Lung microvascular endothelial cell (primary cell): Measurements from ENCODE around the gene SAMD14. TPM values are rescaled to one million over a fixed set of nuclear protein-coding genes. Genes with fewer than 3 reads are reported as not detected.
A peak's percentile ranks its signal among the peaks of the same experiment; 100 is the strongest.

ENCODE experiments used
- DNase-seq, 2 donors: peaks; one replicate each; pipeline versions ENCODE4 v3.0.0 to v3.0.0-alpha.2; 2010; ENCODE audit warnings: low read depth in 2 of 2
- total RNA-seq: library from RNA; depleted of rRNA; stranded (reverse); fragments of >200 nt; gene quantifications from 2 replicates; pipeline ENCODE4 v1.2.1, GENCODE V29; 2014

SAMD14 gene
- total RNA-seq, 1 donor from 2014 or later = 3.2 TPM

GRCh38 chr17:50148226-50149090 is 18.5 kb upstream of the SAMD14 start:
- DNase-seq = no peak

- peak; percentile 35 to 52 for DNase-seq
These were observed 17.9 kb upstream of the SAMD14 start for GRCh38 chr17:50147841-50148225.

GRCh38 chr17:50146927-50147665 is 17.1 kb upstream of the SAMD14 start:
- DNase-seq = no peak

- no peak for DNase-seq
These were observed 16.4 kb upstream of the SAMD14 start for GRCh38 chr17:50146230-50146926.

- DNase-seq = no peak
These were observed 15.7 kb upstream of the SAMD14 start for GRCh38 chr17:50145532-50146229.

- DNase-seq = no peak
These were observed 15.0 kb upstream of the SAMD14 start for GRCh38 chr17:50144845-50145531.

GRCh38 chr17:50144355-50144754 is 14.4 kb upstream of the SAMD14 start:
- no peak for DNase-seq

GRCh38 chr17:50143461-50144176 is 13.7 kb upstream of the SAMD14 start:
- DNase-seq = no peak

GRCh38 chr17:50141745-50142110 is 11.8 kb upstream of the SAMD14 start:
- DNase-seq = no peak

DNA sequence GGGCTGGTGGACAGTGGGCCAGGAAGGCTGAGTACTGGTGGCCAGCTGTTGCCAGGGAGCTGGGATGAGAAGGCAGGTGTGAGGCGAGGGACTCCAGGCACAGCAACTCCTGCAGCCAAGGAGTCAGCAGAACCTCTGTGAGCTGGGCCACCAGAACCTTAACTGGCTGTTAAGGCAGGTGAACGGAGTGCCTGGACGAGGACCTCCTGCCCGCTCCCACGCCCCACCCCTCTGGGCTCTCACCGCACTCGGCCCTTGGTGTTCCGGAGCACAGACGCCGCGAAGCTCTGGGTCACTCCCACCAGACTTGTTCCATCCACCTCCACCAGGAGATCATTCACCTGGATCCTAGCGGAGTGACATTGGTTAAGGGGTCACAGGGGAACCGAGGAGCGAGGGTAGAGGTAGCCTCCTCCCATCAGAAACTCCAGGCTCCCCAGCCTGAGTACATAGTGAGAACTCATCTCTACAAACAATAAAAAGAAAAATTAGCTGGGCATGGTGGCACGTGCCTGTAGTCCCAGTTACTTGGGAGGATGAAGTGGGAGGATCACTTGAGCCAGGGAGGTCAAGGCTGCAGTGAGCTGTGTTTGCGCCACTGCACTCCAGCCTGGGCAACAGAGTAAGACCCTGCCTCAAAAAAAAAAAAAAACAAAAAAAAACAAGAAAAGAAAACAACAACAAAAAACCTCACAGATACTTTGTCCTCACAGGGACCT is 11.2 kb upstream of the SAMD14 start:
- DNase-seq = no peak

- DNase-seq = peak; percentile 86 to 90
These were observed 10.3 kb upstream of the SAMD14 start for GRCh38 chr17:50139950-50140885.

DNA sequence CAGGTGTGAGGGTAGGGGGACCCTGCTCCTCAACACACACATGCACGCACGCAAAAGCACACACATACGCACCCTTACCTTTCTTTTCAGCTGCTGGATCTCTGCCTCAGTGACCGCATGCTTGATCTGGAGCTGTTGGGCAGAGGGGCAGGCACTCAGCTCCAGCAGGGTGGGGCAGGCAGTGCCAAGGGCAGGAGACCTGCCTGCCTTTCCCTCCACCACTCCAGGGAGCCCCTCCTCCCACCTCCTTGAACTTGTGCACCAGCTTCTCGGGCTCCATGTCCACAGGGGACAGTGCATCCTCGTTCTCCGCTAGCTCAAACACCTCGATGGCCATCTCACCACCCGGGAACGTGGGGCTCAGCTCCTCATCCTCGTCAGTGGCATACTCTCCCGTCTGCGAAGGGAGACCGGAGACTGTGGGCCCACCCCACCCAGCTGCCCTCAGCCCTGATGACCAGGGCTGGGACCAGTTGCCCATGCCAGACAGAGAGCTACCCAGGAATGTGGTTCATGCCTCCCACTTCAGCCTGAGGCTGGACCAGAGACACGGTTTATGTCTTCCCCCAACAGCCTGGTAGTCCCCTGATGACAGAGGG is 9.3 kb upstream of the SAMD14 start:
- DNase-seq = no peak

- no peak for DNase-seq
These were observed 7.1 kb upstream of the SAMD14 start for GRCh38 chr17:50137042-50137441.

- no peak for DNase-seq
These were observed 6.2 kb upstream of the SAMD14 start for GRCh38 chr17:50136096-50136687.

DNA sequence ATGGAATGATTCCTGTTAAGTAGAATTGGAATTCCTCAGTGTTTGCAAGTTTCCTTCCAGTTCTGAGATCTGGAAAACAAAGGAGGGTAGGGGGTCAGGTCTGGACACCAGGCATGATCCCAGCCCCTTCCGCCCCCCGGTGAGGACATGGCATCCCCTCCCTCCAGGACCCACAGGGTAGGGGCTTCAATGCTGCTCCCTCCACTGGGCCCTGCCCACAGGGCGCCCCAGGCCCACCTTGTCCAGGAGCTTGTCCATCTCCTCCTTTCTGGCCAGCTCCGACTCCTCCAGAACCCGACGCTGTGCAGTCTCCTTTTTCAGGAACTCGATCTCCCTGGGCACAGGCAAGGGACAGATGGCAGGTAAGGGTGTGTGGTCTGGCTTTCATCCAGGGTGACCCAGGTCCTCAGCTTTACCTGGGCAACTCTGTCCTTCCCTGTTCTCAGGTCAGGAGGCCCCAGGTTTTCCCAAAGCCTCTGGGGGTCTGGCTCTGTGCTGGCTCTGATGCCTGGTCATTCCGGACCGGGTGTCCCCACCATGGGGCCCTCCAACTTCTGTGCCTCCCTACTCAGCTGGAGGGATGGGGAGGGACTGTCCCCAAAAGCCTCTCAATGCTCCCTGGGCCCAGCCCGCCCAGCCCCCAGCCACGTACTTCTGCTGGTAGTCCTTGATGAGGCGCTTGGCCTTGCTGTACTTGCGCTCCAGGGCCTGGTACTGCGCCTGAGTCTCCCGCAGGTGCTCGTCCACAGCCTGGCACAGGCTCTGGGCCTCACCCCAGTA is 5.5 kb upstream of the SAMD14 start:
- DNase-seq = no peak

- no peak for DNase-seq
These were observed 4.5 kb upstream of the SAMD14 start for GRCh38 chr17:50134206-50135110.
